Spleen (tissue), 7 donors: ENCODE results near the gene ZBP1.

Experiments used
- CTCF ChIP-seq, 11 experiments: fragments of 200-600 bp in 7 of 11; fragments of 450-650 bp in 4 of 11; sonication (generic) in 4 of 11; IDR thresholded peaks in 8 of 11; conservative IDR thresholded peaks in 3 of 11; 1 replicate in 7 of 11; 2 replicates in 4 of 11; pipeline versions ENCODE4 v1.4.0 to v1.8.0; 2016 to 2021; ENCODE audit warnings: antibody characterized with exemption in 11 of 11, inconsistent platforms in 4 of 11, mild to moderate bottlenecking in 1 of 11
- POLR2A ChIP-seq, 3 donors: fragments of 450-650 bp; IDR thresholded peaks; one replicate each; pipeline ENCODE4 v1.5.1; 2017; ENCODE audit warnings: antibody characterized with exemption in 3 of 3, mild to moderate bottlenecking in 1 of 3
- POLR2AphosphoS5 ChIP-seq, 3 donors: sonication (generic); formaldehyde crosslinking; IDR thresholded peaks; one replicate each; pipeline ENCODE4 v1.5.1; 2017; ENCODE audit warnings: antibody characterized with exemption in 3 of 3
- donor health status: DM: no; HTN: no; CAD: no; lungs with moderate emphysema.
- donor health status: DM: no; HTN: no; CAD: no.
- donor health status: DM: no; HTN: no; CAD: no.

- TF ChIP-seq POLR2AphosphoS5 (IDR thresholded peaks at IDR 0.05) (peak in 1 of 3 donors; percentile 46), CTCF (IDR thresholded peaks at IDR 0.05 in 8 of 11, conservative IDR thresholded peaks at IDR 0.05 in 3 of 11) (no peak), POLR2A (IDR thresholded peaks at IDR 0.05) (no peak)
Observed at GRCh38 chr20:57657535-57658446, 37.6 kb upstream of the ZBP1 start.
